ENCODE data around the gene FBLN2. TPM values are rescaled to one million over a fixed set of nuclear protein-coding genes. Genes with fewer than 3 reads are reported as not detected.

Gene FBLN2
- total RNA-seq, 1 experiment from 2014 or later: 36.7 TPM

DNA sequence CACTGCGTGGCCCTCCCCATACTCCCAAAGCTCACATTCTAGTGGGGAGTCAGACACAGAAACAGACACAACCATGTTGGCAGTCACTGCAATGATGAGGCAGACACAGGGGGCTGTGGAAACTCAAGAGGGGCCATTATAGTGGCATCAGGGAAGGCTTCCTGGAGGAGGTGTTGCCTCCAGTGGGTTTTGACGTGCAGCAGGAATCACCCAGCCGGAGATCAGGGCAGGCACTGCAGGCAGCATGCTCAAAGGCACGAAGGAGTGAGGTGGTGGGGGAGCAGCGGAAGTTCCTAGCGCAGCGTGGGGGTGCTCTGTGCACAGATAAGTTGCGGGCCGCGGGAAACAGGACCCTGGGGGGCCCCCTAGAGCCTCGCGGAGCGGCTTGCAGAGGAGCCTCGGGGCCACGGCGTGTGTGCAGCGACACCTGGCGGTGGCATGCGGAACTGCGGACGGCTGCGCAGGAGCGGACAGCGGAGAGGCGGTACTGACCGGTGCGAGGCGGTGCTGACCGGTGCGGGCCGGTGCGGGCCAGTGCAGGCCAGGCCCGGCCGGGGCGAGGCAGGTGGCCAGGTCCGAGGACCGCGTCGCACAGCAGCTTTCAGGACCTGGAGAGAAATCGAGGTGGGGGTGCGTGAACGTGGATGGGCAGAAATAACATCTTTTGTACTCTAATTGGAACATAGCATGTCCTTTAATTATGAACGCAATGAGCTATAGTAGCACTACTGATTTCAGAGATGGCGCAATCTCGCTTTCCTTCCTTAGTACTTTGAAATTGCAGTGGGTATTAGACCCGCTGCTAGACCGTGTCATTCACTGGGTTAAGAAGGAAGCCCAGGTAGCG, 101.5 kb downstream of the FBLN2 start:
- Histone ChIP-seq H3K4me3 (ENCODE audit: low read depth, low read length) (no peak overlapping the region), H3K4me1 (peaks cover 15% of the 10 kb centered on the region)
- intact Hi-C loops (cut with micrococcal nuclease; ENCODE audit: unreplicated experiment): loop anchor here (1.0 to 10.0 kb wide), 2 partner anchors 474 to 558 kb away; partner anchors contain the start of genes CHCHD4 and TMEM43

DNA sequence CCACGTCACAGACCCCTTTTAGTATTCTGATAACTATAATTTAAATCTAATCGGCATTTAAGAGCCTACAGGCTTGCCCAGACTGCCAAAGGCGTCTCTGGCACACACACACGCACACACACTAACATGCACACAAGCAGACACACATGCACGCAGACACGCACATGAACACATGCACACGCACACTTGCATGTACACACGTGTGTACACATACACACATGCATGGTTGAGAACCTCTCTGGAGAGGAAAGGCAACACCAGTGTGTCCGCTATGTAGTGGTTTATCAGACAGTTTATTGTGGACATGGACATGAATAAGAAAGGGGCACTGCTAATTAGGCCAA, 102.1 kb downstream of the FBLN2 start:
- Mint-ChIP-seq H3K36me3 (ENCODE audit: insufficient read depth, unreplicated experiment) (peaks cover 6% of the 10 kb centered on the region), H3K9me3 (ENCODE audit: unreplicated experiment) (no peaks in the 10 kb centered on the region), H3K27ac (ENCODE audit: unreplicated experiment) (peak overlapping the region; percentile 42), H3K4me1 (ENCODE audit: low read depth, unreplicated experiment) (peaks cover 6% of the 10 kb centered on the region), H3K27me3 (ENCODE audit: insufficient read depth, unreplicated experiment) (no peaks in the 10 kb centered on the region), H3K4me3 (ENCODE audit: unreplicated experiment) (no peak overlapping the region)
- Histone ChIP-seq H3K4me3 (ENCODE audit: low read depth, low read length) (no peak overlapping the region), H3K4me1 (peaks cover 16% of the 10 kb centered on the region), H3K27me3 (replicated peaks; ENCODE audit: control insufficient read depth, insufficient read depth, low read length) (no peaks in the 10 kb centered on the region), H3K36me3 (ENCODE audit: control insufficient read depth, insufficient read depth, low read length) (no peaks in the 10 kb centered on the region; the same call in 1 of the 2 replicates), H3K9me3 (no peaks in the 10 kb centered on the region)
- no peak for DNase-seq
- BruUV-seq (replicated peaks): no TSS peak
- ChIA-PET POLR2A (no interaction called here), CTCF (interaction anchor here (0.6 to 1.7 kb wide), 5 partner anchors 123 to 234 kb away, joined by 3 to 5 read pairs (median 4); no protein-coding TSS in a partner anchor)
- TF ChIP-seq, protein P1, sequence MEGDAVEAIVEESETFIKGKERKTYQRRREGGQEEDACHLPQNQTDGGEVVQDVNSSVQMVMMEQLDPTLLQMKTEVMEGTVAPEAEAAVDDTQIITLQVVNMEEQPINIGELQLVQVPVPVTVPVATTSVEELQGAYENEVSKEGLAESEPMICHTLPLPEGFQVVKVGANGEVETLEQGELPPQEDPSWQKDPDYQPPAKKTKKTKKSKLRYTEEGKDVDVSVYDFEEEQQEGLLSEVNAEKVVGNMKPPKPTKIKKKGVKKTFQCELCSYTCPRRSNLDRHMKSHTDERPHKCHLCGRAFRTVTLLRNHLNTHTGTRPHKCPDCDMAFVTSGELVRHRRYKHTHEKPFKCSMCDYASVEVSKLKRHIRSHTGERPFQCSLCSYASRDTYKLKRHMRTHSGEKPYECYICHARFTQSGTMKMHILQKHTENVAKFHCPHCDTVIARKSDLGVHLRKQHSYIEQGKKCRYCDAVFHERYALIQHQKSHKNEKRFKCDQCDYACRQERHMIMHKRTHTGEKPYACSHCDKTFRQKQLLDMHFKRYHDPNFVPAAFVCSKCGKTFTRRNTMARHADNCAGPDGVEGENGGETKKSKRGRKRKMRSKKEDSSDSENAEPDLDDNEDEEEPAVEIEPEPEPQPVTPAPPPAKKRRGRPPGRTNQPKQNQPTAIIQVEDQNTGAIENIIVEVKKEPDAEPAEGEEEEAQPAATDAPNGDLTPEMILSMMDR (IDR thresholded peaks at IDR 0.05; ENCODE audit: insufficient read depth in 1 of 2, low read depth in 1 of 2, low read length in 1 of 2, severe bottlenecking in 1 of 2, unreplicated experiment in 1 of 2): no peak
- intact Hi-C loops (cut with micrococcal nuclease; ENCODE audit: unreplicated experiment): loop anchor here (10.0 kb wide), 1 partner anchor 474 kb away; the partner anchor contains the start of genes CHCHD4 and TMEM43

More for the DNA sequence above, 101.5 kb downstream of the FBLN2 start:
- TF ChIP-seq, protein P1 (IDR thresholded peaks at IDR 0.05; ENCODE audit: insufficient read depth in 1 of 2, low read depth in 1 of 2, low read length in 1 of 2, severe bottlenecking in 1 of 2, unreplicated experiment in 1 of 2): peak; percentile 97 to 98
- no peaks in the 10 kb centered on the region for H3K27me3 ChIP-seq (replicated peaks; ENCODE audit: control insufficient read depth, insufficient read depth, low read length)
- DNase-seq: peak; percentile 78 to 92
- Mint-ChIP-seq H3K36me3 (ENCODE audit: insufficient read depth, unreplicated experiment) (peaks cover 6% of the 10 kb centered on the region), H3K4me1 (ENCODE audit: low read depth, unreplicated experiment) (peaks cover 6% of the 10 kb centered on the region), H3K4me3 (ENCODE audit: unreplicated experiment) (peak overlapping the region; percentile 57), H3K27ac (ENCODE audit: unreplicated experiment) (peak overlapping the region; percentile 42), H3K9me3 (ENCODE audit: unreplicated experiment) (no peaks in the 10 kb centered on the region), H3K27me3 (ENCODE audit: insufficient read depth, unreplicated experiment) (no peaks in the 10 kb centered on the region)
- no TSS peak for BruUV-seq (replicated peaks)
- CTCF ChIA-PET: interaction anchor here (0.6 to 2.9 kb wide), 8 partner anchors 55 to 235 kb away, joined by 3 to 115 read pairs (median 4); no protein-coding TSS in a partner anchor
- H3K9me3 ChIP-seq: no peaks in the 10 kb centered on the region
- no peaks in the 10 kb centered on the region; the same call in 1 of the 2 replicates for H3K36me3 ChIP-seq (ENCODE audit: control insufficient read depth, insufficient read depth, low read length)
- POLR2A ChIA-PET: no interaction called here

GRCh38 chr3:13651775-13652428, 103.0 kb downstream of the FBLN2 start:
- Histone ChIP-seq H3K36me3 (ENCODE audit: control insufficient read depth, insufficient read depth, low read length) (no peaks in the 10 kb centered on the region; the same call in 1 of the 2 replicates), H3K27me3 (replicated peaks; ENCODE audit: control insufficient read depth, insufficient read depth, low read length) (no peaks in the 10 kb centered on the region), H3K4me1 (peaks cover 16% of the 10 kb centered on the region), H3K4me3 (ENCODE audit: low read depth, low read length) (no peak overlapping the region), H3K9me3 (no peaks in the 10 kb centered on the region)
- ChIA-PET CTCF (interaction anchor here (1.7 kb wide), 1 partner anchor 157 kb away, joined by 5 read pairs; no protein-coding TSS in a partner anchor), POLR2A (interaction anchor here (0.6 kb wide), 1 partner anchor 72 kb away, joined by 3 read pairs; no protein-coding TSS in a partner anchor)
- H3K36me3 Mint-ChIP-seq (ENCODE audit: insufficient read depth, unreplicated experiment): peaks cover 6% of the 10 kb centered on the region
- peaks cover 6% of the 10 kb centered on the region for H3K4me1 Mint-ChIP-seq (ENCODE audit: low read depth, unreplicated experiment)
- no TSS peak for BruUV-seq (replicated peaks)
- no peak for DNase-seq
- TF ChIP-seq, protein P1 (IDR thresholded peaks at IDR 0.05; ENCODE audit: insufficient read depth in 1 of 2, low read depth in 1 of 2, low read length in 1 of 2, severe bottlenecking in 1 of 2, unreplicated experiment in 1 of 2): no peak
- H3K27me3 Mint-ChIP-seq (ENCODE audit: insufficient read depth, unreplicated experiment): no peaks in the 10 kb centered on the region
- intact Hi-C loops (cut with micrococcal nuclease; ENCODE audit: unreplicated experiment): loop anchor here (10.0 kb wide), 1 partner anchor 473 kb away; the partner anchor contains the start of genes CHCHD4 and TMEM43
- H3K4me3 Mint-ChIP-seq (ENCODE audit: unreplicated experiment): no peak overlapping the region
- H3K9me3 Mint-ChIP-seq (ENCODE audit: unreplicated experiment): no peaks in the 10 kb centered on the region
- no peak overlapping the region for H3K27ac Mint-ChIP-seq (ENCODE audit: unreplicated experiment)
